NAMALWA (cell line): ENCODE results near the gene PRKCH.
A peak's percentile ranks its signal among the peaks of the same experiment; 100 is the strongest.

Source experiments
- DNase-seq: peaks from one replicate; pipeline ENCODE4 v3.0.0-alpha.2; 2015; ENCODE audit warnings: low spot score

Gene PRKCH

DNA sequence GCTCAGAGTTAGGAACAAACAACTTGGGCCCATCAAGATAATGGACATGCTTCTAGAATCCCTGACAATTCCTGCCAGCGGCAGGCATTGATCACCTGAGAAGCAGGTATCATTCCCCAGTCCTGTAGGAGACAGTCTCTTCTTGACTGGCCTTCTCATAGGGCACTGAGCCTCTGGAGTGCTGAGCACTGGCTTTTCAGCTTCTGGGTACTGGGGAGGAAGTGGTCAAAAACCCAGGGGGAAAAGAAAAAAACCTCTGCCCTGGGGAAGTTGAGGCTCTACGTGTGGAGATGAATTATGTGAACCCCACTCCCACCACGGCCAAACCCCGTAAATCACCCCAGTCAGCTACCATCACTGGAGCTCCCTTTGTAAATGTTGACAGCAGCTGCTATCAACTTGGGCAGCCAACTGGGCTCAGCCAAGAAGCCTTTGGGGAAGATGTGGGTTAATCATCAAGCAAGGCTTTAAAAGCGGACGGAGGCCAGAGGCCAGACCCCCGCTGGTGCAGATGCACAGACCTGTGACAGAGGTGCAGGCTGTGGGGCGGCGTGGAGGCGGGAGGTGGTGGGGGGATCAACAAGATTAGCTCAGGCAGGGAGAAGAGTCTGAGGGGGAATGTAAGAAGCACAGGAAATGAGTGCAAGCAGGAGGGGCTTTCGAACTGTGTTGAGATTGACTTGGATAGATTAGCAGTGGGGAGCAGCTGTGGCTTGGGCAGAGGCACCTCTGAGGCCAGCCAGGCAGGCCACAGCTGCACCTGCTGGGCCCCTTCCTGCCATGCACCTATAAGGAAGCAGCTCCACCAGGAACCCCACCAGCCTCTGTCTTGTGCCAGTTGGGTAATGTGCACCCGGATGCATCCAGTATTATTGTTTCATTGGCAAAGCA lies 268.6 kb downstream of the PRKCH start:
- DNase-seq = no peak

DNA sequence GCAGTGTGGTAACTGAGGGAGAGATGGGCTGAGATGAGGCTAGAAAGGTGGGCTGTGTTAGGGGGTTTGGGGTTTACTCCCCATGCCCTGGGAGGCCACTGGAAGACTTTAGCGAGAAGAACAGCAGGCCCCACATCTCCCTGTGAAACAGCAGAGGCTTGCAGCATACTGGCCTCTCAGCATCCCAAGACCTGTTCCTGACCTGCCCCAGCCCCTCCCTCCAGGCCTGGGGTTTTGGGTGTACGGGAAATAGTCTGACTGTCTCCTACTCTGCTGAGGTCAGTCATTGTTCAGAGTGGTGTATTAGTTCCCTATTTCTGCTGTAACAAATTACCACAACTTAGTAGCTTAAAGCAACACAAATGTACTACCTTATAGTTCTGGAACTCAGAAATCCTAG lies 270.5 kb downstream of the PRKCH start:
- no peak for DNase-seq

- no peak for DNase-seq
Measured at GRCh38 chr14:61593330-61593729, 272.0 kb downstream of the PRKCH start.

GRCh38 chr14:61596990-61597389 lies 275.6 kb downstream of the PRKCH start:
- peak; percentile 3 for DNase-seq

DNA sequence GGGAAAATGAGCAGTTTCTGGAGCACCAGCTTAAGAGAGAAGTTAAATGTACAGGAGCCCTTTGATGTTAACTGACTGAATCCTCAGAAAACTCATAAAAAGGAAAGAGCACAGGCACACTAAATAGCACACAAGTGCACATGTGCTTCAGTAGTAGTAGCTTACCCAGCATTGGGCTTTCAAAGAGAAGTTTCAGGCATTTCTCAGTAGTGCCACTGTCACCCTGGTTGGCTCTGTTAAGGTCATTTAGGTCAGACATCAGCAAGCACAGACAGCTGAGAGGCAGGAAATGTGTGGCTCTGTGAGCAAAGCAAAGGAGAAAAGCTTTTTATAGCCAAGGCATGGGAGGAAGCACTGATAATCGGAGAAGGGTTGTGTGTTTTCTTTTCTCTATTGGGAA lies 277.6 kb downstream of the PRKCH start:
- DNase-seq = peak; percentile 5

GRCh38 chr14:61599942-61600341 lies 278.6 kb downstream of the PRKCH start:
- no peak for DNase-seq
